NCI-H1694 (cell line): ENCODE measurements around the gene RBM23.

Source experiments
- DNase-seq: peaks from one replicate; lab custom pipeline; 2025; lab: John Stamatoyannopoulos, UW

RBM23 gene

GRCh38 chr14:22885975-22886374 lies 33.0 kb downstream of the RBM23 start:
- DNase-seq = no peak

DNA sequence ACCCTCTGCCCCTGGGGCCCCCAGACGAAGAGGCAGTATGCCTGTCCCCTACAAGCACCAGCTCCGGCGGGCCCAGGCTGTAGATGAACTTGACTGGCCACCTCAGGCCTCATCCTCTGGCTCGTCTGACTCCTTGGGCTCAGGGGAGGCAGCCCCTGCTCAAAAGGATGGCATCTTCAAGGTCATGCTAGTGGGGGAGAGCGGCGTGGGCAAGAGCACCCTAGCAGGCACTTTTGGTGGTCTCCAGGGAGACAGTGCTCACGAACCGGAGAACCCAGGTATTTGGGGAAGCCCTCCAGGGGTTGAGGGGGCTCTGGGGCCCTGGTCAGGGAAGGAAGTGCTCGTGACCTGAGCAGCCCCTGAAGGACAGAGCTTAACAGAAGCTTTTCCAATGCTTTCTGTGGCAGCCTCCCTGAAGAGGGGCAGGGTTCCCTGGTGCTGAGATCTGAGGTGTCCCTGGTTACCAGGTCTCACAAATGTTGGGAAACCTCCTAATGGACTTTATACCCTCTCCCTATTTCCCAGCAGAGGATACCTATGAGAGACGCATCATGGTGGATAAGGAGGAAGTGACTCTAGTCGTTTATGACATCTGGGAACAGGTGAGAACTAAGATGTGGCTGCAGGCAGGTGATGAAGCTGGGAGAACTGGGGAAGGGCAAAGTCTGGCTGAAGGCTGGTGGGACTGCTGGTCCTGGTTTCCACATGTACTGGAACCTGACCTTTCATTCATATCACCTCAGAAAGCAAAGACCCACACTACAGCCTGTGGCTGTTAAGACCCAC lies 34.0 kb downstream of the RBM23 start:
- DNase-seq = no peak

DNA sequence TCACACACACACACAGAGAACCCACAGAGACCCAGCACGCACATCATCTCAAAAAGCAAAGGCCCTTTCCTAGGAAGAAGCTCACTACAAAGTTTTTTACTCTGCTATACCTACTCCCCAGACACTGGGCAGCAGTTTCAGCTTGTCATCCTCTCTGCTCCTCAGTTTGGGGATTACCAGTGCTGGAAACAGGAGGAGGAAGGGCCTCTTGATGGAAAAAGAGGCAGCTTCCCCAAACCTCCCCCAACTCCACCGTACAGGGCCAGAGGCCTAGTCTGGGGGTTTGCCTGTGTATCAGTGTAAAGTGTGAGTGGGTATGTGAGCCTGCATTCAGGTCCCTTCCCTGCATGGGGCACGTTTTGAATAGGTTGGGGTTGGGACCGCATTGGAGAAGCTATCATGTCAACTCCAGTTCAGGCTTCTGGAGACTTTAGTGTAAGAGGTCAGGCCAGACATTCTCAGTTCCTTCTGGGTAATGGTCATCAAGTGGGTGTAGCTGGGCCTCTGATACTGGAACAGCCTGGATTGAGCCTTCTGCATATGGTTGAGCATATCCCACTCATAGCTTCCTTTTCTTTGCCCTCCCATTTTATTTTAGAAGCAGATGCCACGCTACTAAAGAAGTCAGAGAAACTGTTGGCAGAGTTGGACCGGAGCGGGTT lies 34.7 kb downstream of the RBM23 start:
- no peak for DNase-seq

DNA sequence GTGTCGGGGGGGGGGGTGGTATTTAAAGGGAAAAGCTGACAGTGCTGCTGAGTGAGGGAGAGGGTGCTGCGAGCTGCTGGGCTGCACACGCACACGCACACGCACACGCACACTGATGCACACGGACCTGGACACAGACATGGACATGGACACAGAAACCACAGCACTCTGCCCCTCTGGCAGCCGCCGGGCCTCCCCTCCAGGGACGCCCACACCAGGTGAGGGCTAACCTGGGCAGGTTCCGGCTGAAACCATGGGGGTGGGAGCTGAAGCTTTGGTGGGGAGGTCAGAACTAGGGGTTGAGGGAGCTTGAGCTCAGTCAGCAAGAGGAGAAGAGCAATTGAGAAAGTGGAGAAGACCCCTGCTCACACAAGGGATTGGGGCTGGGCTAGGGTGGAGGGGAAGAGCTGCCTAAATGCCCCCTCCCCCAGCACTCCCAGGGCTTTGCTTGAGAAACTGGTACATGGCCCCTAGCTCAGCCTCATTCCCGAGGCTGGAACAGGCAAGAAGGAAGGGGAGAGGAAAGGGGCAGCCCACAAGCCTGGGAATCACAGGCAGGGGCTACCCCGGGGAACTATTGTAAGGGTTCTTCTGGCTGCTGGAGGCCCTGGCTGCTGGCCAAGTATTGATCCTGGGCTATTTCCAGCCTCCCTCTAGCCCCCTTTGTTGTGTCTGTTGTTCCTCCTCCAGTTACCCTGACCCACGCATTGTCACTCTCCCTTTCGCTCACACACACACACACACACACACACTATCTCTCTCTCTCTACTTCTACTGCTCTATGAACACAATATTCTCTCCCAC lies 35.6 kb downstream of the RBM23 start, which contains the start of gene REM2:
Gene REM2, plus strand, starts transcription at position 50 of the 804 bp plus-strand sequence. Its CDS starts 66 bp downstream, at position 116.
- no peak for DNase-seq

DNA sequence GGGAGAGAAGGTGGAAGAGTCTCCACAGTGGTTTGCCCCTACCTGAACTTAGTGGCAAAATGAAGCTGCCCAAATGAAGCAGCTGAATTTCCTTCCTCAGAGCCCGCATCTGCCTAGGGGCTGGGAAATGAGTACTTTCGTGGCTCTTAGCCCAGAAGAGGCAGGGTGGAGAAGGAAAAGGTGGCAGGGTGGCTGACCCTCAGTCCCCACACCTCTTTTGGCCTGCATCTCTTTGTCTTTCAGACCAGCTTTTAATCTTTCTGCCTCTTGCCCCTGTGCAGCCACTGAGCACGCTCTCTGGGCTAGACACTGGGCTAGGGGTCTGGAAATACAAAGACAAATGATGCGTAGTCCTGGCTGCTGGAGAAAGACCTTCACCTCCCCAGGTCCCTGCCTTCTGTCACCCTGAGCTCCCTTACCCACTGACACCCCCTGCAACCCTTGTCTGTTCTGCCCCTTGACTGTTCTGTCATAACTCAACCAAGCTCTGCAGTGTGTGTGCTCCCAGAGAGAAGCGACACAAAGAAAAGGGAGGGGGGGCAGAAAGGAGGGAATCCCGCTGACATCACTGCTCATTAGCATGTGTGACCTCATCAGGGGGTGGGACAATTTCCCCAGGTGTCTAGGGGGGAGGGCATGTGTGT lies 36.3 kb downstream of the RBM23 start:
- DNase-seq = peak; percentile 84

GRCh38 chr14:22882064-22882463 lies 36.9 kb downstream of the RBM23 start:
- DNase-seq = no peak

- DNase-seq = no peak
Observed at GRCh38 chr14:22878271-22879246, 40.4 kb downstream of the RBM23 start.

DNA sequence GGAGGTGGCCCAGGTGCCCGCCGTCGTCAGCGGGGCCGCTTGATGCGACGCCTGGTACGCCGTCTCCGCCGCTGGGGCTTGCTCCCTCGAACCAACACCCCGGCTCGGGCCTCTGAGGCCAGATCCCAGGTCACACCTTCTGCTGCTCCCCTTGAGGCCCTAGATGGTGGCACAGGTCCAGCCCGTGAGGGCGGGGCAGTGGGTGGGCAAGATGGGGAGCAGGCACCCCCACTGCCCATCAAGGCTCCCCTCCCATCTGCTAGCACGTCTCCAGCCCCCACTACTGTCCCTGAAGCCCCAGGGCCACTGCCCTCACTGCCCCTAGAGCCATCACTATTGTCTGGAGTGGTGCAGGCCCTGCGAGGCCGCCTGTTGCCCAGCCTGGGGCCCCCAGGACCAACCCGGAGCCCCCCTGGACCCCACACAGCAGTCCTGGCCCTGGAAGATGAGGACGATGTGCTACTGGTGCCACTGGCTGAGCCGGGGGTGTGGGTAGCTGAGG lies 41.9 kb downstream of the RBM23 start:
- no peak for DNase-seq

GRCh38 chr14:22875748-22876319 lies 43.1 kb downstream of the RBM23 start:
- DNase-seq = no peak

GRCh38 chr14:22875003-22875747 lies 43.8 kb downstream of the RBM23 start:
- DNase-seq = no peak

- no peak for DNase-seq
Observed at GRCh38 chr14:22872833-22873520, 46.0 kb downstream of the RBM23 start.

- DNase-seq = peak; percentile 92
Observed at GRCh38 chr14:22872033-22872832, 46.7 kb downstream of the RBM23 start.

- DNase-seq = peak; percentile 31
Observed at GRCh38 chr14:22871224-22872032, 47.5 kb downstream of the RBM23 start, which contains the start of gene LRP10. TSS of gene LRP10 (plus strand) at chr14:22871740. CDS start at chr14:22872304, 564 bp downstream.

- DNase-seq = no peak
Observed at GRCh38 chr14:22870811-22871223, 48.1 kb downstream of the RBM23 start.

GRCh38 chr14:22866874-22867273 lies 52.1 kb downstream of the RBM23 start:
- DNase-seq = no peak

DNA sequence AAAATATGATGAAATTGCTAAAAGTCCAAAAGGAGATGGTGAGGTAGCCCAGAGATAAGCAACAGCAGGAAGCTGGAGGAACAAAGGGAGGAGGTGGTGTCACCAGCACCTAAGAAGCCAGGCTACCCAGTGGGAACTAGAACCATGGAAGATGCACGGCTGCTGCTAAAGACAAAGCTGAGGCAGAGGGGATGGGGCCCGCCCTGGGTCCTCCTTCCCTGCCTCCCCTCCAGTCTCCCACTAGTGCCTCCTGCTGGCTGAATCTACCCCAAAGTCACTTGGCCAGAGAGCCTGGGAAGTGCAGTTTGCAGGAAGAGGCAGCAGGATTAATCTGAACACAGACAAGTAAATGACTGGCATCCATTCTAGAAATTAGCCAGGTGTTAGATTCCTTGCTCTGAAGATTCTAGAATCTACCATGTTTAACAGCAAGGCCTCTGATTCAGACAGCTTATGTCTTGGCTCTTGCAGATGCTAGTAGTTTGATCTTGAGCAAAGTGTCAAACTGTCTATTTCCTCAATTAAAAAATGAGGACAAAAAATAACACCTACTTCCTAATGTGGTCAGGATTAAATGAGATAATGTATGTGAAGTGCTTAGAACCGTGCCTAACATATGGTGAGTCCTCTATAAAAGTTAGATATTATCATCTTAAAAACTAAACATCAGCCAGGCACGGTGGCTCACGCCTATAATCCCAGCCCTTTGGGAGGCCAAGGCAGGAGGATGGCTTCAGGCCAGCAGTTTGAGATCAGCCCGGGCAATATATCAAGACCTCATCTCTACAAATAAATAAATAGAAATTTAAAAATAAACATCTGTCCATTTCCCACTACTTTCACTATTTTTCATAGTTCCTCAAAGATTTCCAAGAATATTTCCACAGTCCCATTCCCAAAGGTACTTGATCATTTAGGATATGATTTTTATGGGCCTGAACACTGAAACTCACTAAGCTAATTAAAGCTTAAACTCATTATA lies 53.2 kb downstream of the RBM23 start:
- DNase-seq = no peak
